ENCODE data around the gene MAP3K5. TPM values are rescaled to one million over a fixed set of nuclear protein-coding genes. Genes with fewer than 3 reads are reported as not detected.

The MAP3K5 gene
- total and polyA plus RNA-seq, 2 donors (not counting 1 experiment from before 2014, with no cell fraction given): 10.9 to 62.6 TPM

- Histone ChIP-seq H3K4me1 (ENCODE audit: control insufficient read depth, extremely low read depth, insufficient read depth, low read length) (no peaks in the 10 kb centered on the region), H3K9ac (ENCODE audit: insufficient read depth, low read length) (no peak overlapping the region), H3K79me2 (ENCODE audit: control insufficient read depth, insufficient read depth, low read length) (no peaks in the 10 kb centered on the region), H3K4me3 (replicated peaks in 1 of 4; ENCODE audit: control extremely low read depth in 1 of 4, insufficient read depth in 1 of 4, low read depth in 3 of 4, low read length in 4 of 4) (no peak overlapping the region), H3K36me3 (ENCODE audit: control insufficient read depth, insufficient read depth, low read length) (peaks cover 2% of the 10 kb centered on the region), H2AFZ (ENCODE audit: low read length) (no peak overlapping the region), H3K4me2 (ENCODE audit: extremely low read depth, insufficient read depth, low read length) (no peak overlapping the region), H3K9me3 (ENCODE audit: control insufficient read depth, insufficient read depth, low read depth, low read length) (no peaks in the 10 kb centered on the region), H4K20me1 (ENCODE audit: control insufficient read depth, extremely low read depth, insufficient read depth, low read length) (no peaks in the 10 kb centered on the region), H3K27me3 (ENCODE audit: control insufficient read depth, insufficient read depth, low read length) (no peaks in the 10 kb centered on the region), H3K27ac (ENCODE audit: insufficient read depth, low read length) (no peak overlapping the region)
- no peak for DNase-seq (ENCODE audit: low read depth in 2 of 2)
- TF ChIP-seq, protein P1, sequence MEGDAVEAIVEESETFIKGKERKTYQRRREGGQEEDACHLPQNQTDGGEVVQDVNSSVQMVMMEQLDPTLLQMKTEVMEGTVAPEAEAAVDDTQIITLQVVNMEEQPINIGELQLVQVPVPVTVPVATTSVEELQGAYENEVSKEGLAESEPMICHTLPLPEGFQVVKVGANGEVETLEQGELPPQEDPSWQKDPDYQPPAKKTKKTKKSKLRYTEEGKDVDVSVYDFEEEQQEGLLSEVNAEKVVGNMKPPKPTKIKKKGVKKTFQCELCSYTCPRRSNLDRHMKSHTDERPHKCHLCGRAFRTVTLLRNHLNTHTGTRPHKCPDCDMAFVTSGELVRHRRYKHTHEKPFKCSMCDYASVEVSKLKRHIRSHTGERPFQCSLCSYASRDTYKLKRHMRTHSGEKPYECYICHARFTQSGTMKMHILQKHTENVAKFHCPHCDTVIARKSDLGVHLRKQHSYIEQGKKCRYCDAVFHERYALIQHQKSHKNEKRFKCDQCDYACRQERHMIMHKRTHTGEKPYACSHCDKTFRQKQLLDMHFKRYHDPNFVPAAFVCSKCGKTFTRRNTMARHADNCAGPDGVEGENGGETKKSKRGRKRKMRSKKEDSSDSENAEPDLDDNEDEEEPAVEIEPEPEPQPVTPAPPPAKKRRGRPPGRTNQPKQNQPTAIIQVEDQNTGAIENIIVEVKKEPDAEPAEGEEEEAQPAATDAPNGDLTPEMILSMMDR (conservative IDR thresholded peaks at IDR 0.05 in 1 of 2, IDR thresholded peaks at IDR 0.05 in 1 of 2; ENCODE audit: low read depth in 1 of 2, low read length in 2 of 2): no peak
- no peak for TF ChIP-seq EZH2 (IDR thresholded peaks at IDR 0.05; ENCODE audit: low read length, missing control alignments)
Observed at GRCh38 chr6:136635615-136636014, 156.7 kb downstream of the MAP3K5 start.

DNA sequence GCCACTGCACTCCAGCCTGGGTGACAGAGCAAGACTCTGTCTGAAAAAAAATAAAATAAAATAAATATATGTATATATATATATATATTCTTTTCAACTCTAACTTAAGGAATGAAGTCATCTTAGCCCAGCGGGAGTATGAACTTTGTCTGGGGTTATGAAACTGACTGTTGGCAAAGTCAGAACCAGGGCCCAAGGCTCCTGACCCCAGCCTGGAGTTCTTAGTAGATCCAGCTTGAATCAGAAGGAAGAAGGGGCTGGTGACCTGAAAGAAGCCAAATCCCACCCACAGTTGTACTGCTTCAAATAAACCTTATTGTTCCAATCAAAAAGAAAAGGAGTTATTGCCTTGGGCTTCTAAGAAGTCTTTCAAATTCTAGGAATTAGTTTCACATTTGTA is 158.9 kb downstream of the MAP3K5 start:
- no peak overlapping the region for H3K4me2 ChIP-seq (ENCODE audit: extremely low read depth, insufficient read depth, low read length)
- no peak overlapping the region for H2AFZ ChIP-seq (ENCODE audit: low read length)
- H3K9ac ChIP-seq (ENCODE audit: insufficient read depth, low read length): no peak overlapping the region
- H3K79me2 ChIP-seq (ENCODE audit: control insufficient read depth, insufficient read depth, low read length): no peaks in the 10 kb centered on the region
- H3K36me3 ChIP-seq (ENCODE audit: control insufficient read depth, insufficient read depth, low read length): peaks cover 2% of the 10 kb centered on the region
- no peaks in the 10 kb centered on the region for H3K27me3 ChIP-seq (ENCODE audit: control insufficient read depth, insufficient read depth, low read length)
- no peak for DNase-seq (ENCODE audit: low read depth in 2 of 2)
- no peaks in the 10 kb centered on the region for H3K9me3 ChIP-seq (ENCODE audit: control insufficient read depth, insufficient read depth, low read depth, low read length)
- TF ChIP-seq EZH2 (IDR thresholded peaks at IDR 0.05; ENCODE audit: low read length, missing control alignments): no peak
- TF ChIP-seq, protein P1 (conservative IDR thresholded peaks at IDR 0.05 in 1 of 2, IDR thresholded peaks at IDR 0.05 in 1 of 2; ENCODE audit: low read depth in 1 of 2, low read length in 2 of 2): no peak
- no peaks in the 10 kb centered on the region for H4K20me1 ChIP-seq (ENCODE audit: control insufficient read depth, extremely low read depth, insufficient read depth, low read length)
- no peak overlapping the region for H3K27ac ChIP-seq (ENCODE audit: insufficient read depth, low read length)
- H3K4me3 ChIP-seq (replicated peaks in 1 of 4; ENCODE audit: control extremely low read depth in 1 of 4, insufficient read depth in 1 of 4, low read depth in 3 of 4, low read length in 4 of 4): no peak overlapping the region
- no peaks in the 10 kb centered on the region for H3K4me1 ChIP-seq (ENCODE audit: control insufficient read depth, extremely low read depth, insufficient read depth, low read length)

DNA sequence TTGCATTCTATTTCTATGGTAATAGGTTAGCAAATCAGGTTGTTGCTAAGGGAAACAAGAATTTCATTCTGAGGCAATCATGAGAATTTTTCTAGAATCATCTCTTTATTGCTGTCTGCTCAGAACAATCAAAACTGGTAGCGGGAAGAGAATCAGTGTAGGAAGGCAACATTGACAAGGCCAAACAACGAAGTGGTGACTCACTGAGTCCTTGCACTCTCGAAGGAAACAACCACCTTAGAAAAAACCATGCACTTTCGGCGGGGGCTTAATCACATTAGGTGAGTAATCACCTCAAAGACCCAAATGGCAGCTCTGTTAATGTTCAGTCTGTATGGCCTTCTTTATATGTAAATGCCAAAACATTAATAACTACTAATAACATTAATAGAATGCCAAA is 163.3 kb downstream of the MAP3K5 start:
- H3K27ac ChIP-seq (ENCODE audit: insufficient read depth, low read length): no peak overlapping the region
- H3K4me1 ChIP-seq (ENCODE audit: control insufficient read depth, extremely low read depth, insufficient read depth, low read length): peaks cover 2% of the 10 kb centered on the region

More for the DNA sequence above, 163.3 kb downstream of the MAP3K5 start:
- no peak overlapping the region for H3K9ac ChIP-seq (ENCODE audit: insufficient read depth, low read length)
- no peaks in the 10 kb centered on the region for H3K36me3 ChIP-seq (ENCODE audit: control insufficient read depth, insufficient read depth, low read length)
- no peak overlapping the region for H3K4me2 ChIP-seq (ENCODE audit: extremely low read depth, insufficient read depth, low read length)
- H3K27me3 ChIP-seq (ENCODE audit: control insufficient read depth, insufficient read depth, low read length): no peaks in the 10 kb centered on the region
- no peaks in the 10 kb centered on the region for H3K79me2 ChIP-seq (ENCODE audit: control insufficient read depth, insufficient read depth, low read length)
- no peaks in the 10 kb centered on the region for H4K20me1 ChIP-seq (ENCODE audit: control insufficient read depth, extremely low read depth, insufficient read depth, low read length)
- TF ChIP-seq, protein P1 (conservative IDR thresholded peaks at IDR 0.05 in 1 of 2, IDR thresholded peaks at IDR 0.05 in 1 of 2; ENCODE audit: low read depth in 1 of 2, low read length in 2 of 2): no peak
- TF ChIP-seq EZH2 (IDR thresholded peaks at IDR 0.05; ENCODE audit: low read length, missing control alignments): no peak
- peak in 1 of 2 donors; percentile 77 for DNase-seq (ENCODE audit: low read depth in 2 of 2)
- no peaks in the 10 kb centered on the region for H3K9me3 ChIP-seq (ENCODE audit: control insufficient read depth, insufficient read depth, low read depth, low read length)
- H3K4me3 ChIP-seq (replicated peaks in 1 of 4; ENCODE audit: control extremely low read depth in 1 of 4, insufficient read depth in 1 of 4, low read depth in 3 of 4, low read length in 4 of 4): no peak overlapping the region
- no peak overlapping the region for H2AFZ ChIP-seq (ENCODE audit: low read length)
